CD14-positive monocyte (primary cell): ENCODE results near the gene PCDHGB4. TPM values are rescaled to one million over a fixed set of nuclear protein-coding genes. Genes with fewer than 3 reads are reported as not detected.
"Not testable (repeated sequence)": the region's sequence is repeated elsewhere in the genome, so short reads cannot be mapped to it uniquely, and the experiment has no call there.

Experiments used
- DNase-seq, 3 donors: peaks; one replicate each; pipeline ENCODE4 v3.0.0-alpha.2; 2011 to 2022
- H2AFZ ChIP-seq: 2 replicates; pipeline ENCODE4 v1.6.0; 2012; ENCODE audit warnings: mild to moderate bottlenecking, low read depth, low read length, inconsistent platforms; ENCODE audit not compliant: insufficient read depth, poor library complexity, severe bottlenecking
- H3K27ac ChIP-seq, 2 donors: 1 replicate in 1 of 2; 2 replicates in 1 of 2; pipeline ENCODE4 v1.5.1; 2012 to 2013; ENCODE audit warnings: low read length in 2 of 2, control low read depth in 1 of 2, inconsistent platforms in 1 of 2, low read depth in 1 of 2, mild to moderate bottlenecking in 1 of 2
- H3K27me3 ChIP-seq, 2 donors: one replicate each; pipeline versions ENCODE4 v1.6.0 to v1.6.1; 2011 to 2013; ENCODE audit warnings: low read length in 2 of 2; ENCODE audit not compliant: control insufficient read depth in 2 of 2, insufficient read depth in 2 of 2
- H3K36me3 ChIP-seq, 2 donors: replicated peaks in 1 of 2; 1 replicate in 1 of 2; 2 replicates in 1 of 2; pipeline versions ENCODE4 v1.5.1 to v1.6.1; 2012 to 2013; ENCODE audit warnings: low read length in 2 of 2, control low read depth in 1 of 2, inconsistent platforms in 1 of 2, mild to moderate bottlenecking in 1 of 2; ENCODE audit not compliant: insufficient read depth in 2 of 2, control insufficient read depth in 1 of 2
- H3K4me1 ChIP-seq, 2 donors: 1 replicate in 1 of 2; 2 replicates in 1 of 2; pipeline versions ENCODE4 v1.5.1 to v1.6.1; 2012 to 2013; ENCODE audit warnings: low read length in 2 of 2, control low read depth in 1 of 2, inconsistent platforms in 1 of 2, mild to moderate bottlenecking in 1 of 2, moderate library complexity in 1 of 2; ENCODE audit not compliant: insufficient read depth in 2 of 2, control insufficient read depth in 1 of 2
- H3K4me2 ChIP-seq: replicated peaks from 2 replicates; pipeline ENCODE3; 2012; ENCODE audit warnings: low read length, moderate library complexity, mild to moderate bottlenecking; ENCODE audit not compliant: poor library complexity, severe bottlenecking; ENCODE audit errors: extremely low read depth
- H3K4me3 ChIP-seq, 3 experiments: fragments of 200-600 bp in 1 of 3; sonication (generic) in 1 of 3; replicated peaks in 1 of 3; 1 replicate in 2 of 3; 2 replicates in 1 of 3; pipeline ENCODE4 v1.5.1; 2011 to 2013; ENCODE audit warnings: low read length in 3 of 3, mild to moderate bottlenecking in 3 of 3, control low read depth in 2 of 3, low read depth in 2 of 3, inconsistent platforms in 1 of 3, moderate library complexity in 1 of 3
- H3K79me2 ChIP-seq: 2 replicates; pipeline ENCODE4 v1.6.0; 2012; ENCODE audit warnings: mild to moderate bottlenecking, control low read depth, inconsistent platforms, low read length, moderate library complexity; ENCODE audit not compliant: insufficient read depth
- H3K9ac ChIP-seq: 2 replicates; pipeline ENCODE4 v1.6.0; 2017; ENCODE audit warnings: low read length, mild to moderate bottlenecking; ENCODE audit not compliant: insufficient read depth, poor library complexity, severe bottlenecking
- H3K9me3 ChIP-seq, 2 donors: replicated peaks in 1 of 2; 1 replicate in 1 of 2; 2 replicates in 1 of 2; pipeline versions ENCODE4 v1.5.1 to v1.6.1; 2012 to 2013; ENCODE audit warnings: low read length in 2 of 2, control low read depth in 1 of 2; ENCODE audit not compliant: control insufficient read depth in 1 of 2, insufficient read depth in 1 of 2
- H4K20me1 ChIP-seq: 2 replicates; pipeline ENCODE4 v1.6.0; 2012; ENCODE audit warnings: mild to moderate bottlenecking, low read length, control low read depth, moderate library complexity; ENCODE audit not compliant: insufficient read depth
- H3K27ac Mint-ChIP-seq, 7 donors: one replicate each; pipeline ENCODE4 v1.8.0; 2020; ENCODE audit warnings: mild to moderate bottlenecking in 7 of 7, mixed read lengths in 7 of 7, moderate library complexity in 6 of 7, inconsistent platforms in 2 of 7
- H3K27me3 Mint-ChIP-seq, 3 donors: one replicate each; pipeline ENCODE4 v1.8.0; 2021 to 2022; ENCODE audit warnings: low read depth in 3 of 3, mild to moderate bottlenecking in 3 of 3, mixed read lengths in 3 of 3, moderate library complexity in 3 of 3, inconsistent platforms in 1 of 3
- H3K36me3 Mint-ChIP-seq, 2 donors: one replicate each; pipeline ENCODE4 v1.8.0; 2020; ENCODE audit warnings: mixed read lengths in 2 of 2, inconsistent platforms in 1 of 2, mild to moderate bottlenecking in 1 of 2
- H3K4me1 Mint-ChIP-seq: one replicate; pipeline ENCODE4 v1.8.0; 2020; ENCODE audit warnings: mild to moderate bottlenecking, mixed read lengths
- H3K4me3 Mint-ChIP-seq, 2 donors: one replicate each; pipeline ENCODE4 v1.8.0; 2020; ENCODE audit warnings: mild to moderate bottlenecking in 2 of 2, mixed read lengths in 2 of 2, moderate library complexity in 1 of 2
- H3K9me3 Mint-ChIP-seq, 7 donors: one replicate each; pipeline ENCODE4 v1.8.0; 2020 to 2022; ENCODE audit warnings: mixed read lengths in 7 of 7, mild to moderate bottlenecking in 6 of 7, moderate library complexity in 6 of 7, inconsistent platforms in 2 of 7
- CTCF ChIP-seq: fragments of 200-600 bp; IDR thresholded peaks from one replicate; pipeline ENCODE4 v1.8.0; 2022; ENCODE audit warnings: antibody characterized with exemption, mild to moderate bottlenecking
- WGBS: methylation state at CpG from one replicate; pipeline ENCODE4 v1.1.5; 2013; ENCODE audit warnings: missing lambda C conversion rate; ENCODE audit not compliant: insufficient coverage; 5-methylcytosine and 5-hydroxymethylcytosine counted together
- intact Hi-C, 2 donors: fragments of 100-400 bp; cut with micrococcal nuclease; formaldehyde crosslinking; loops; one replicate each; pipeline versions ENCODE4 v1.15.0 to v1.15.1; 2023
- polyA minus RNA-seq: library from RNA; depleted of rRNA, polyadenylated mRNA; stranded (reverse); fragments of >200 nt; gene quantifications from 2 replicates; pipeline ENCODE4 v1.2.3, GENCODE V29; 2012
- polyA plus RNA-seq, 3 donors: library from polyadenylated mRNA; depleted of rRNA in 1 of 3; unstranded in 2 of 3; stranded (reverse) in 1 of 3; fragments of 300-500 nt in 2 of 3; fragments of >200 nt in 1 of 3; fragmentation: Illumina TruSeq in 2 of 3; gene quantifications; 1 replicate in 2 of 3; 2 replicates in 1 of 3; pipeline ENCODE4 v1.2.3, GENCODE V29; 2012 to 2021
- total RNA-seq, 12 experiments: library from RNA in 1 of 12; stranded (reverse) in 1 of 12; fragments of 120-200 nt in 1 of 12; gene quantifications; one replicate each; pipeline ENCODE4 v1.2.4 and lab custom pipeline; 2013 to 2026; ENCODE audit warnings: mixed read lengths in 6 of 12, inconsistent platforms in 1 of 12

Gene PCDHGB4
- total RNA-seq (2013), result not detected
- polyA plus RNA-seq (not detected), polyA minus RNA-seq (not detected in 2 replicates), total RNA-seq (lab: John Stamatoyannopoulos, UW) (0 to 0.23 (median 0) reads per million in 11 experiments)

GRCh38 chr5:141387557-141388311, at the start of gene PCDHGB4:
Gene PCDHGB4, plus strand, starts transcription at chr5:141387698. Its CDS starts 187 bp downstream, at chr5:141387885.
- H3K79me2 ChIP-seq, H3K27ac ChIP-seq, H3K4me1 ChIP-seq, H3K4me2 ChIP-seq, H3K9ac ChIP-seq, H3K27ac Mint-ChIP-seq, H3K36me3 ChIP-seq, H3K4me1 Mint-ChIP-seq, H4K20me1 ChIP-seq, intact Hi-C loops, DNase-seq, H2AFZ ChIP-seq: not testable (repeated sequence)
- H3K27me3 ChIP-seq, result peaks cover 42 to 96% of the 10 kb centered on the region in 2 donors
- peak within 1 kb of the TSS in 1 of 3 experiments; percentile 20 for H3K4me3 ChIP-seq
- H3K4me3 Mint-ChIP-seq, result peak within 1 kb of the TSS; percentile 65 to 76
- peaks cover 41 to 81% (median 64%) of the 10 kb centered on the region in 7 donors for H3K9me3 Mint-ChIP-seq
- peaks cover 45 to 79% (median 77%) of the 10 kb centered on the region in 3 donors for H3K27me3 Mint-ChIP-seq
- 4% methylated on average over 9 of the region's 40 CpGs for WGBS
- H3K9me3 ChIP-seq, result peaks cover 49 to 95% of the 10 kb centered on the region in 2 donors
- H3K36me3 Mint-ChIP-seq, result peaks cover 7 to 13% of the 10 kb centered on the region in 2 donors

DNA sequence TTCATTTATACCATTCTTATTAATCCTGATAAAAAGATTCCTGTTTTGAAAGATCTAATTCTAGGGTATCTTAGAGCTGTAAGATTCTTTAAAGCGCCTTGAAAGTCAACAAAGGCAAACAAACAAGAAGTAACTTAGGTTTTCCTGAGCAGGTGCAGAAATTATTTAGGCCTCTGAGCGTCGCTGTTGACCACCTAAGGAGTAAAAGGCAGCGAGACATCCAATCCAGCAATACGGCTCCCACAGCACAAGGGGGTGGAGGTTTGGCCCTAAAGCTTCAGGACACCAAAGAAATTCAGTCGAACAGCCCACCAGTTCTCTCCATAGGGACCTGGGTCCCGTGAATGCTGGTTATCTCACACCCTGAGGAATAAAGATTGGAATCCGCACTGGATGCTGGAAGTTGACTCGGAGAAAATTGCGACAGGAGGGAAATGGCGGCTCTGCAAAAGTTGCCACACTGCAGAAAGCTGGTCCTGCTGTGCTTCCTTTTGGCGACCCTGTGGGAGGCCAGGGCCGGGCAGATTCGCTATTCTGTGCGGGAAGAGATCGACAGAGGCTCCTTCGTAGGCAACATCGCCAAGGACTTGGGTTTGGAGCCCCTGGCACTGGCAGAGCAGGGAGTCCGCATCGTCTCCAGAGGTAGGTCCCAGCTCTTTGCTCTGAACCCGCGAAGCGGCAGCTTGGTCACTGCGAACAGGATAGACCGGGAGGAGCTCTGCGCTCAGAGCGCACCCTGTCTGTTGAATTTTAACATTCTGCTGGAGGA, 48.8 kb upstream of the PCDHGB4 start, which contains the start of gene PCDHGA2:
PCDHGA2 (plus strand) TSS at position 223 of the 769 bp plus-strand sequence.
- Mint-ChIP-seq H3K9me3 (peaks cover 27 to 77% (median 62%) of the 10 kb centered on the region in 7 donors), H3K36me3 (peaks cover 0 to 3% of the 10 kb centered on the region in 2 donors), H3K4me1 (peaks cover 2% of the 10 kb centered on the region), H3K4me3 (peak within 1 kb of the TSS in 1 of 2 donors; percentile 50), H3K27me3 (peaks cover 30 to 80% (median 54%) of the 10 kb centered on the region in 3 donors), H3K27ac (peak within 1 kb of the TSS in 1 of 7 donors; percentile 63)
- Histone ChIP-seq H3K4me2 (no peak within 1 kb of the TSS), H3K9ac (no peak within 1 kb of the TSS), H3K27me3 (peaks cover 16 to 69% of the 10 kb centered on the region in 2 donors), H3K36me3 (no peaks in the 10 kb centered on the region), H3K4me1 (no peaks in the 10 kb centered on the region), H4K20me1 (no peaks in the 10 kb centered on the region), H3K9me3 (peaks cover 30 to 57% of the 10 kb centered on the region in 2 donors), H3K27ac (no peak within 1 kb of the TSS), H3K4me3 (no peak within 1 kb of the TSS), H2AFZ (no peak within 1 kb of the TSS), H3K79me2 (no peaks in the 10 kb centered on the region)
- intact Hi-C loops, result no loop called here
- DNase-seq, result no peak
- peak; percentile 16 for TF ChIP-seq CTCF
- 11% methylated on average over 25 of the region's 27 CpGs for WGBS

GRCh38 chr5:141340781-141341354, 46.6 kb upstream of the PCDHGB4 start:
- H3K4me1 ChIP-seq, H3K4me2 ChIP-seq, H3K4me1 Mint-ChIP-seq, H2AFZ ChIP-seq, H3K27ac ChIP-seq, H3K27ac Mint-ChIP-seq, H3K4me3 ChIP-seq, H4K20me1 ChIP-seq, DNase-seq, H3K79me2 ChIP-seq, H3K9ac ChIP-seq, intact Hi-C loops, H3K36me3 ChIP-seq, H3K36me3 Mint-ChIP-seq: not testable (repeated sequence)
- 58% methylated on average over 16 of the region's 45 CpGs for WGBS
- Mint-ChIP-seq H3K27me3 (peaks cover 36 to 83% (median 65%) of the 10 kb centered on the region in 3 donors), H3K4me3 (peak overlapping the region in 1 of 2 donors; percentile 28), H3K9me3 (peaks cover 41 to 79% (median 70%) of the 10 kb centered on the region in 7 donors)
- peaks cover 13 to 74% of the 10 kb centered on the region in 2 donors for H3K27me3 ChIP-seq
- H3K9me3 ChIP-seq, result peaks cover 49 to 61% of the 10 kb centered on the region in 2 donors
